Measurements from ENCODE around the gene MYO1A.
"Not testable (repeated sequence)": the region's sequence is repeated elsewhere in the genome, so short reads cannot be mapped to it uniquely, and the experiment has no call there.

MYO1A gene

DNA sequence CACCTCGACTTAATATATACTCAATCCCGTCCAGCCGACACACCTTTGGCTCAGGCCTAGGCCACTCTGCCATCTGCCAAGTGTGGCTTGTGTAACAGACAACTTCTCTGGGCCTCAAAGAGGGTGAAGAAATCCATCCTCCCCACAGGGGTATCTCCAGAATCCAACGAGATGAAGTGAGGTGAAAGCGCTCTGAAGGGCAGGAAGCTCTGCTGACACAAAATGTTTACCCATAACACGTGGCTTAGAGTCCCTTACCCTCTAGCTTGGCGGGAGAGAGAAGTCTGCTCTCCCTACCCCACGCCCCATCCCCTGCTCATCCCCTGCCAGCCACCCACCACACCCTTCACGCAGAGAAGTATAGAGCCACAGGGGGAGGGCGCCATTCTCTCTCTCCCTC, 56.6 kb downstream of the MYO1A start:
- no peak for DNase-seq (ENCODE audit: low read depth)

DNA sequence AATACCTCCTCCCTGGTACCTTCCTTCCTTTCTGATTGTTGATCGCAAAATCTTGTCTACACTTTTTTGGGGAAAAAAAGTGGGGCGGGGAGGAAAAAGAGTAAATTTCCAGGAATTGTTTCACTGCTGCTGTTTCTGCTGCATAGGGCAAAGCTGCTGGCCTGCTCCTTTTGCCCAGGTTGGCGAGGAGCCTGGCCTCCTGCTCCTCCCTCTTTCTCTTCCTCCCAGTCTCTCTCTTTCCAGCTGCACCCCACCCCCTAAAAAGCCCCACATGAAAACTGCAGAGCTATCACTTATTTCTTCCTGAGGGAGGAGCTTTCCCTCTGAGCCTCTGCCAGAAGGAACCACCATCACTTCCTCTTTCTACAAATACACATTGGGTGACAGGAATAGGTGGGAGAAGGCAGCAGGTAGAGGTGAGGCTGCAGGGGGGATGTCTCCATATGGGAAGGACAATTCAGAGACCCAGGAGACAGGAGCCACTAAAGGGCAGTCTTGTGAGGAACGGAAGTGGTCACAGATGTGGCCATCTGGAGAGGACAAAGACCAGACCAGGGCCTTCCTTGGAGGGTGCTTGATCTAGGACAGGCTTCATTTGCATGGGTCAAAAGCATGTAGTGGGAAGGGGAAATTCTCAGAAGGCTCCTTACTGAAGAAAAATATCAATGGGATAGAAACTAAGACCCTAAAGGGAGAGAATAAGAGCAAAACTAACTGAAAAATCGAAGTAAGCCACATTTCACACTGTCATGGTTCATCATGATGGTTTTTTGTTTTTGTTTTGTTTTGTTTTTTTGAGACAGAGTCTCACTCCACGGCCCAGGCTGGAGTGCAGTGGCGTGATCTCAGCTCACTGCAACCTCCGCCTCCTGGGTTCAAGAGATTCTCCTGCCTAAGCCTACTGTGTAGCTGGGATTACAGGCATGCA, 58.3 kb downstream of the MYO1A start:
- DNase-seq (ENCODE audit: low read depth): no peak

DNA sequence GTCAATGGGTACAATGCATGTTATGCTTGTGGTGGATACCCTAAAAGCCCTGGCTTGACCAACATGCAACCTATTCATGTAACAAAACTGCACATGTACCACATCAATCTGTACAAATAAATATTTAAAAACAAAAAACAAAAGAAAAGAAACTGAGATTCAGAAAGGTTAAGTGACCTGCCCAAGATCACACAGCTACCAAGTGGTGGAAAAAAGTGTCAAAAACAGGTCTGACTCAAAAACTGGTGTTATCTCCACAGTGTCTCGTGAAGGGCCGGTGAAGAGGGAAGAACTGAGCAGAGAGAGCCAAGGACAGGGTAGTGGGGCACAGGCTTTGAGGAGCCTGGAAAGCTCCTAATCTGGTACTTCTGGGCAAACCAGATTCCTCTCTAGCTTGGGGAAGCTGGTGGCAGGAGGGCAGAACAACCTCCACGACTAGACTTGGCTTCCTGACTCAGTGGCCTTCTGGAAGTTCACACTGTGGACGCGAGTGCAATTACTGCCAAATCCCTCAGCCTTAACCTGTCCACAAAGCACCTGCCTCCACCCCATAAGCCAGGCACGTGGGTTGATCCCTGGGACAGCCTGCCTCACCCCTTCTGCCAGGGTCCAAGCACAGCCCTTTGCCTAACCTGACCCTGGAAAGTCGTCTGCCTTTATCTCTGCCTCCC, 59.1 kb downstream of the MYO1A start:
- DNase-seq (ENCODE audit: low read depth): no peak

DNA sequence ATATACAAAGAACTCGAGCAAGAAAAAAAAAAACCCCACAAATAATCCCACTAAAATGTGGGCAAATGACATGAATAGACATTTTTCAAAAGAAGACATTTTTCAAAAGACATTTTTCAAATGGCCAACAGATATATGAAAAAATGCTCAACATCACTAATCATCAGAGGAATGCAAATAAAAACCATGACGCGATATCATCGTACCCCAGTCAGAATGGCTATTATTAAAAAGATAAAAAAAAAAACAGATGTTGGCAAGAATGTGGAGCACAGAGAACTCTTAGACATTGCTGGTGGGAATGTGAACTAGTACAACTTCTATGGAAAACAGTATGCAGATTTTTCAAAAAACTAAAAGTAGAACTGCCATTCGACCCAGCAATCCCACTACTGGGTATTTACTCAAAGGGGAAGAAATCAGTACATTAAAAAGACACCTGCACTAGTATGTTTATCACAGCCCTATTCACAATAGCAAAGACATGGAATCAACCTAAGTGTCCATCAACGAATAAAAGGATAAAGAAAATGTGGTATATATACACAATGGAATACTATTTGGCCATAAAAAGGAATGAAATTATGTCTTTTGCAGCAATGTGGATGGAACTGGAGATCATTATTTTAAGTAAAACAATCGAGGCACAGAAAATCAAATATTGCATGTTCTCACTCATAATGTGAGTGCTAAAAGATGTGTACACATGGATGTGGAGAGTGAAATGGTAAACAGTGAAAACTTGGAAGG, 59.9 kb downstream of the MYO1A start:
- DNase-seq (ENCODE audit: low read depth): no peak

- DNase-seq (ENCODE audit: low read depth): no peak
Measured at GRCh38 chr12:56988207-56988739, 61.7 kb downstream of the MYO1A start.

GRCh38 chr12:56987551-56988053, 62.3 kb downstream of the MYO1A start:
- DNase-seq (ENCODE audit: low read depth): peak; percentile 62

DNA sequence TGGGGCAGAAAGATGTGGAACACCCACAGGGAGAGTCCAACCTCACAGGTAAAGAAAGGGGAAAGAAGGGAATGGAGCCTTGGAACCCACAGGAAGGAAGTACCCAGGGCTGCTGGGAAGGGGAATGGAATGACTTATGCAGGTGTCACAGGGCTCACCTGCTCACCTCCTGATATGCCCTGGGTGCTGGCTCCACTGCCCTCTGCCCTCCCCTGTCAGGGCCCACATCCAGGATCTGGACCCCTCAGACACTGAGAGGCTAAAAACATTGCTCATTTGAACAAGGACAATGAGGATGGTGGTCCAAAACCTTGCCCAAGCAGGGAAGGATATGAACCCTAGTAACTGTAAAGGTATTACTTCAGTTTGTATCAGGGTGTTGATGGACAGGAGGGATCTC, 62.9 kb downstream of the MYO1A start:
- no peak for DNase-seq (ENCODE audit: low read depth)

GRCh38 chr12:56985714-56986113, 64.2 kb downstream of the MYO1A start:
- not testable (repeated sequence) for DNase-seq (ENCODE audit: low read depth)

DNA sequence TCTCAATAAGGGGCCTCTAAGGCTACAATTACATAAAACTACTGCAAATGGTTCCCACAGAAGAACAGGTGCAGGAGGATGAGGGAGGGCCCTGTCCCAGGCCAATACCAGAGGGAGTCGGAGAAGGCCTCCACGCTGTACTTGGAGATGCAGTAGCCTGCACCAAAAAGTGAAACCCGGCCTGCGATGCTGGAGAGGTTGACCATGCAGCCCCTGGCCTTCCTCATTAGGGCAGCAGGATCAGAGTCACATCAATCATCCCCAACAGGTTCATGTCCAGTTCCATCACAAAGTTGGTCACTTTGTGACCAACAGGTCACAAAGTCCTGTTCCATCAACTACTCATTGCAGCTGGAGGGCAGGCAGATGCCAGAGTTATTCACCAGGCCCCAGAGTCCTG, 66.5 kb downstream of the MYO1A start:
- no peak for DNase-seq (ENCODE audit: low read depth)

- DNase-seq (ENCODE audit: low read depth): not testable (repeated sequence)
Measured at GRCh38 chr12:56982578-56983236, 67.2 kb downstream of the MYO1A start.

GRCh38 chr12:56980941-56981530, 68.9 kb downstream of the MYO1A start:
- no peak for DNase-seq (ENCODE audit: low read depth)

- no peak for DNase-seq (ENCODE audit: low read depth)
Measured at GRCh38 chr12:56980268-56980667, 69.7 kb downstream of the MYO1A start.

DNA sequence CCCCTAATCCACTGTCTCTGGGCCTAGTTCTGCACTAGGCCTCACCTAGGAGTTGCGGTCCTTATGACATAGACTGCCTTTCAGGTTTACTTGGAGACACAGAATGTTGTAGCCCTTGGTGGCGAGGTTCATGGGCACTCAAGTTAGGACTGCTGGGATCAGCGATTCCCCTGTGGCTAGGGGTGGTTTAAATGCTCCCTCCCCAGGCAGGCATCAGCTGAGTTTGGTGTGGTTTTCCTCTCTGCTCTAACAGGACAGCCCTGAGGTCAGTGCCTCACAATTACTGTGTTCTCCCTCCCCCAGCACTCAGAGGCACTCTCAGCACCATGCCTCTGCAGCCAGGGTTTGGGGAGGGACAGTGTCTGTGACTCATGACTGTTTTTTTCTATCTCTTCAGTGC, 70.3 kb downstream of the MYO1A start:
- no peak for DNase-seq (ENCODE audit: low read depth)
